Trophoblast cell (in vitro differentiated cells and primary cell): ENCODE data around the gene ORAI2.

ENCODE experiments used
- DNase-seq, 2 donors: peaks; one replicate each; pipeline ENCODE4 v3.0.0-alpha.2; 2016
- H2AFZ ChIP-seq: 2 replicates; pipeline ENCODE4 v1.6.1; 2013; ENCODE audit warnings: low read length, moderate library complexity, mild to moderate bottlenecking; ENCODE audit not compliant: insufficient read depth, poor library complexity
- H2AK5ac ChIP-seq: 2 replicates; pipeline ENCODE4 v1.6.1; 2013; ENCODE audit warnings: mild to moderate bottlenecking, low read length
- H2BK120ac ChIP-seq: 2 replicates; pipeline ENCODE4 v1.6.1; 2013; ENCODE audit warnings: low read length, mild to moderate bottlenecking, moderate library complexity; ENCODE audit not compliant: insufficient read depth, poor library complexity
- H2BK12ac ChIP-seq: 2 replicates; pipeline ENCODE4 v1.6.1; 2013; ENCODE audit warnings: mild to moderate bottlenecking, low read length, moderate library complexity
- H2BK5ac ChIP-seq: 2 replicates; pipeline ENCODE4 v1.6.1; 2013; ENCODE audit warnings: low read length, low read depth, moderate library complexity, mild to moderate bottlenecking; ENCODE audit not compliant: poor library complexity
- H3K14ac ChIP-seq: 2 replicates; pipeline ENCODE4 v1.6.1; 2013; ENCODE audit warnings: mild to moderate bottlenecking, low read length
- H3K18ac ChIP-seq: 2 replicates; pipeline ENCODE4 v1.6.1; 2013; ENCODE audit warnings: mild to moderate bottlenecking, low read length
- H3K23ac ChIP-seq: 2 replicates; pipeline ENCODE4 v1.6.1; 2013; ENCODE audit warnings: low read length
- H3K27ac ChIP-seq: 2 replicates; pipeline ENCODE4 v1.5.1; 2013; ENCODE audit warnings: low read depth, mild to moderate bottlenecking, inconsistent platforms, low read length, moderate library complexity
- H3K27me3 ChIP-seq: 2 replicates; pipeline ENCODE4 v1.6.1; 2013; ENCODE audit warnings: inconsistent platforms, mild to moderate bottlenecking, low read length, moderate library complexity; ENCODE audit not compliant: insufficient read depth
- H3K36me3 ChIP-seq, 2 experiments: 1 replicate in 1 of 2; 2 replicates in 1 of 2; pipeline ENCODE4 v1.6.1; 2013; ENCODE audit warnings: low read length in 2 of 2, mild to moderate bottlenecking in 2 of 2, moderate library complexity in 1 of 2; ENCODE audit not compliant: insufficient read depth in 2 of 2, control insufficient read depth in 1 of 2
- H3K4ac ChIP-seq: 2 replicates; pipeline ENCODE4 v1.6.1; 2013; ENCODE audit warnings: low read depth, mild to moderate bottlenecking, low read length, moderate library complexity
- H3K4me1 ChIP-seq, 2 experiments: 1 replicate in 1 of 2; 2 replicates in 1 of 2; pipeline ENCODE4 v1.6.1; 2013; ENCODE audit warnings: low read length in 2 of 2, mild to moderate bottlenecking in 2 of 2, moderate library complexity in 1 of 2; ENCODE audit not compliant: insufficient read depth in 2 of 2, control insufficient read depth in 1 of 2
- H3K4me2 ChIP-seq: 2 replicates; pipeline ENCODE4 v1.6.1; 2013; ENCODE audit warnings: inconsistent platforms, mild to moderate bottlenecking, low read length, moderate library complexity
- H3K4me3 ChIP-seq: 2 replicates; pipeline ENCODE4 v1.5.1; 2013; ENCODE audit warnings: mild to moderate bottlenecking, low read depth, low read length, inconsistent platforms
- H3K79me1 ChIP-seq: one replicate; pipeline ENCODE4 v1.6.1; 2013; ENCODE audit warnings: low read length
- H3K79me2 ChIP-seq: 2 replicates; pipeline ENCODE4 v1.6.1; 2013; ENCODE audit warnings: low read length, mild to moderate bottlenecking; ENCODE audit not compliant: control insufficient read depth, insufficient read depth, poor library complexity
- H3K9ac ChIP-seq: 2 replicates; pipeline ENCODE4 v1.6.1; 2013; ENCODE audit warnings: mild to moderate bottlenecking, low read length
- H3K9me3 ChIP-seq: 2 replicates; pipeline ENCODE4 v1.6.1; 2013; ENCODE audit warnings: low read depth, mild to moderate bottlenecking, control low read depth, inconsistent platforms, low read length; ENCODE audit not compliant: insufficient read depth
- H4K12ac ChIP-seq: 2 replicates; pipeline ENCODE4 v1.6.1; 2013; ENCODE audit warnings: low read depth, mild to moderate bottlenecking, low read length, moderate library complexity
- H4K8ac ChIP-seq: 2 replicates; pipeline ENCODE4 v1.6.1; 2013; ENCODE audit warnings: low read depth, mild to moderate bottlenecking, low read length, moderate library complexity
- H4K91ac ChIP-seq: one replicate; pipeline ENCODE4 v1.6.1; 2013; ENCODE audit warnings: low read depth, mild to moderate bottlenecking, low read length, moderate library complexity
- WGBS: extraction: QIAGEN DNeasy Blood & Tissue Kit; methylation state at CpG from one replicate; pipeline ENCODE4 v1.1.7; 2013; ENCODE audit warnings: missing lambda C conversion rate; ENCODE audit not compliant: insufficient read length, insufficient coverage; ENCODE audit errors: extremely low coverage; 5-methylcytosine and 5-hydroxymethylcytosine counted together

Gene ORAI2

DNA sequence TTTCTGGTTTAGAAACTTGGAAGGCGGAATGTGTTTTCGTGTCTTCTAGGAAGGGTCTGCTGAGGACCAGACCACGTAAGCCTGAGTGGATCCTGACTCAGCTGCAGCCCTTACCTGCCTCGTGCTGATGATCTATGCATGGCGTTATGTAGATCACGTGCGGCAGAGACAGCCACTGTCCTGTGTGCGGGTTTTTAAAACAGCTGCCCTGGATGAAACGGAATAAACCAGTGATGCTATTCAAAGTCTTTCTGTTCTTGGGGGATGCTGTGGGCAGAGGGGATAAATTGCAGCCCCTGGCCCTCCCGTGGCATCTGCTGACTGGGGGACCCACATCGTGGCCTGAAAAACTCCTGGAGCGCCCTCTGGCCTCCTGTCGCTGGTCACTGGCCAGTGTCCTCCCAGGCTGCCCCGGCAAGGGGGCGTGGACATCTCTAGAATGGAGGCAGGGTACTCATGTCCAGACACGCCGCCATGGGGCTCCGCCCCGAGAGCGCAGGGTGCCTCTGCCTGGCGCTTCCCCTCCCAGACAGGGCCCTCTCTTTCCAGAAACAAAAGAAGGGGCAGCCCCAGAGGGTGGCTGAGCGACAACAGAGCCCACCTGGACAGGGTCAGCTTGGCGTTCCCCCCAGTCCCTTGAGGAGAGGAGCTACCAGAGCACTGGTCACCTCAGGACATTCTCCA is 18.1 kb downstream of the ORAI2 start:
- Histone ChIP-seq H3K9ac (no peak overlapping the region), H2BK5ac (no peak overlapping the region), H3K4ac (no peak overlapping the region), H3K79me1 (peaks cover 2% of the 10 kb centered on the region), H3K4me1 (peaks cover 3 to 5% of the 10 kb centered on the region in 2 experiments), H3K27ac (no peak overlapping the region), H3K23ac (no peak overlapping the region), H2AFZ (no peak overlapping the region), H4K12ac (peak overlapping the region; percentile 39), H3K27me3 (no peaks in the 10 kb centered on the region), H3K4me3 (no peak overlapping the region), H3K36me3 (peaks cover 20 to 21% of the 10 kb centered on the region in 2 experiments), H3K4me2 (peak overlapping the region; percentile 5), H3K79me2 (no peaks in the 10 kb centered on the region), H2BK12ac (no peak overlapping the region), H3K9me3 (no peaks in the 10 kb centered on the region), H3K14ac (no peak overlapping the region), H4K8ac (peak overlapping the region; percentile 24), H2AK5ac (no peak overlapping the region), H4K91ac (peak overlapping the region; percentile 40), H3K18ac (peak overlapping the region; percentile 71), H2BK120ac (no peak overlapping the region)
- no CpG with 5 or more reads among the region's 23 CpGs for WGBS
- DNase-seq: peak; percentile 71 to 76

DNA sequence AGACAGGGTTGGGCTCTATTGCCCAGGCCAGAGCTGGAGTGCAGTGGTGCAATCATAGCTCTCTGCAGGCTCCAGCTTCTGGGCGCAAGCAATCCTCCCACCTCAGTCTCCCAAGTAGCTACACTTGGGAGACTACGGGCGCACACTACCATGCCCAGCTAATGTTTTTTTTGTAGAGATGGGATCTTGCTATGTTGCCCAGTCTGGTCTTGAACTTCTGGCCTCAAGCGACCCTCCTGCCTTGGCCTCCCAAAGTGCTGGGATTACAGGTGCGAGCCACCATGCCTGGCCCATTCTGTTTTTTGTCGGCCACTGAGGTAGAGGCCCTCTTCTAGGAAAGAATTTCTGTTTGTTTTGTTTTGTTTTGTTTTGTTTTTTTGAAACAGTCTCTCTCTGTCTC is 19.1 kb downstream of the ORAI2 start:
- H4K12ac ChIP-seq: no peak overlapping the region
- no peak overlapping the region for H2BK5ac ChIP-seq
- H3K23ac ChIP-seq: no peak overlapping the region
- H3K4me3 ChIP-seq: no peak overlapping the region
- H3K4me2 ChIP-seq: no peak overlapping the region
- H3K79me2 ChIP-seq: no peaks in the 10 kb centered on the region
- no peak overlapping the region for H2AFZ ChIP-seq
- H3K79me1 ChIP-seq: peaks cover 2% of the 10 kb centered on the region
- H3K14ac ChIP-seq: no peak overlapping the region
- no peaks in the 10 kb centered on the region for H3K27me3 ChIP-seq
- no peak overlapping the region for H4K91ac ChIP-seq
- H2AK5ac ChIP-seq: no peak overlapping the region
- no peak overlapping the region for H3K18ac ChIP-seq
- no CpG with 5 or more reads among the region's 6 CpGs for WGBS
- peaks cover 16 to 17% of the 10 kb centered on the region in 2 experiments for H3K36me3 ChIP-seq
- no peaks in the 10 kb centered on the region for H3K9me3 ChIP-seq
- DNase-seq: no peak
- no peak overlapping the region for H3K27ac ChIP-seq
- no peak overlapping the region for H2BK120ac ChIP-seq
- H4K8ac ChIP-seq: no peak overlapping the region
- H2BK12ac ChIP-seq: no peak overlapping the region
- H3K4me1 ChIP-seq: peaks cover 3 to 5% of the 10 kb centered on the region in 2 experiments
- no peak overlapping the region for H3K4ac ChIP-seq
- H3K9ac ChIP-seq: no peak overlapping the region

DNA sequence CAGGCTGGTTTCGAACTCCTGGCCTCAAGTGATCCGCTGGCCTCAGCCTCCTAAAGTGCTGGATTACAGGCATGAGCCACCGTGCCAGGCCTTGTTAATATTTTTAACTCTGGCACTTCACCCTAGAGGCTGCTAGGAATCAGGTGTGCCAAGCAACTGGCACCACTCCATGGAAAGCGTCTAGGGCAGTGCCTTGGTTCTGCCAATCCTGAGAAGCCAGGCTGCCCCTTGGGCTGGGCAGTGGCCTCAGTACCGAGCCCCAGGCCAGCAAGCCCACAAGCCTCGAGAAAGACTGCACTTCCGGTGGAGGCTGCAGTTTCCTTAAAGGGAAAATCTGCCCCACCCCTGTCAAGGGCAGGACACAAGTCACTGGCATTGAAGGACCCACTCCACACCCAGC is 19.9 kb downstream of the ORAI2 start:
- Histone ChIP-seq H3K4ac (no peak overlapping the region), H3K4me3 (no peak overlapping the region), H3K4me2 (no peak overlapping the region), H2AK5ac (no peak overlapping the region), H3K79me1 (peaks cover 2% of the 10 kb centered on the region), H2BK12ac (no peak overlapping the region), H3K23ac (no peak overlapping the region), H4K91ac (no peak overlapping the region), H3K27ac (no peak overlapping the region), H2BK120ac (no peak overlapping the region), H4K12ac (no peak overlapping the region), H3K9me3 (no peaks in the 10 kb centered on the region), H3K27me3 (no peaks in the 10 kb centered on the region), H2AFZ (no peak overlapping the region), H2BK5ac (no peak overlapping the region), H3K9ac (no peak overlapping the region), H4K8ac (no peak overlapping the region), H3K4me1 (peaks cover 3 to 5% of the 10 kb centered on the region in 2 experiments), H3K14ac (no peak overlapping the region), H3K36me3 (peaks cover 20 to 21% of the 10 kb centered on the region in 2 experiments), H3K79me2 (no peaks in the 10 kb centered on the region), H3K18ac (no peak overlapping the region)
- no CpG with 5 or more reads among the region's 7 CpGs for WGBS
- no peak for DNase-seq

DNA sequence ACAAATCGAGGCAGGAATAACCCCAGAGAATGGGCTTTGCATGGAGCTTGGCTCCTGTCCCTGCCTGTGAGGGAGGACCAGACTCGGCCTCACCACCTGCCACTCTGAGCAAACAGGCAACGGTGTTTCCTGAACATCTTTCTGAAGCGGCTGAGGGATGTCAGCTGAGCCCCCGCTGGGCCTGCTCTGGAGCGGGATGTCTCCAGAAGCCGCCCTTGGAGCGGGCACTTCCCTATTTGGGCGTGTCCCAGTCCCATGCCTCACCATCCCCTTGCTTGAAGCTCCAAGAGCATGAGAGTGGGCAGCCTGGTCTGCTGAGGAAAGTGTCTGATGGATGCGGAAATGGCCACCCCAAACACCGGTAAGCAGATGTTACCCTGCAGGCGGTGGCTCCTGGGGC is 21.1 kb downstream of the ORAI2 start:
- Histone ChIP-seq H3K4me3 (no peak overlapping the region), H3K9ac (no peak overlapping the region), H3K79me2 (no peaks in the 10 kb centered on the region), H3K4ac (no peak overlapping the region), H3K9me3 (no peaks in the 10 kb centered on the region), H3K14ac (no peak overlapping the region), H3K27ac (no peak overlapping the region), H4K12ac (no peak overlapping the region), H3K4me2 (no peak overlapping the region), H3K18ac (no peak overlapping the region), H3K27me3 (no peaks in the 10 kb centered on the region), H3K4me1 (peaks cover 3 to 5% of the 10 kb centered on the region in 2 experiments), H4K8ac (no peak overlapping the region), H3K23ac (no peak overlapping the region), H2BK5ac (no peak overlapping the region), H3K79me1 (peaks cover 2% of the 10 kb centered on the region), H4K91ac (no peak overlapping the region), H2AFZ (no peak overlapping the region), H2AK5ac (no peak overlapping the region), H2BK120ac (no peak overlapping the region), H3K36me3 (peaks cover 21 to 28% of the 10 kb centered on the region in 2 experiments), H2BK12ac (no peak overlapping the region)
- no CpG with 5 or more reads among the region's 12 CpGs for WGBS
- DNase-seq: no peak
